Uterus (tissue), 4 donors: Measurements from ENCODE around the gene PGBD5. TPM values are rescaled to one million over a fixed set of nuclear protein-coding genes. Genes with fewer than 3 reads are reported as not detected.

Experiments
- DNase-seq, 2 donors: peaks; one replicate each; pipeline ENCODE4 v3.0.0-alpha.2; 2019 to 2020
- H3K27ac ChIP-seq, 2 donors: fragments of 200-600 bp; sonication (generic); 1 replicate in 1 of 2; 2 replicates in 1 of 2; pipeline ENCODE4 v1.5.1; 2016 to 2018
- H3K27me3 ChIP-seq, 2 donors: fragments of 200-600 bp; sonication (generic); one replicate each; pipeline ENCODE4 v1.5.1; 2018 to 2019; ENCODE audit warnings: control low read depth in 1 of 2
- H3K36me3 ChIP-seq, 2 donors: fragments of 200-600 bp; sonication (generic); one replicate each; pipeline ENCODE4 v1.5.1; 2019; ENCODE audit warnings: control low read depth in 1 of 2
- H3K4me1 ChIP-seq, 2 donors: fragments of 200-600 bp; sonication (generic); one replicate each; pipeline ENCODE4 v1.5.1; 2018 to 2019; ENCODE audit warnings: control low read depth in 1 of 2
- H3K4me3 ChIP-seq, 2 donors: fragments of 200-600 bp; sonication (generic); 1 replicate in 1 of 2; 2 replicates in 1 of 2; pipeline ENCODE4 v1.5.1; 2018 to 2019; ENCODE audit warnings: mild to moderate bottlenecking in 1 of 2
- H3K9me3 ChIP-seq, 2 donors: fragments of 200-600 bp; sonication (generic); one replicate each; pipeline ENCODE4 v1.5.1; 2019; ENCODE audit warnings: control low read depth in 1 of 2
- CTCF ChIP-seq, 4 experiments: fragments of 200-600 bp in 2 of 4; fragments of 450-650 bp in 2 of 4; sonication (generic) in 2 of 4; IDR thresholded peaks; one replicate each; pipeline ENCODE4 v1.5.1; 2016 to 2019; ENCODE audit warnings: antibody characterized with exemption in 4 of 4, mild to moderate bottlenecking in 2 of 4, moderate library complexity in 1 of 4
- POLR2A ChIP-seq, 2 donors: fragments of 450-650 bp; IDR thresholded peaks; one replicate each; pipeline ENCODE4 v1.6.1; 2016; ENCODE audit warnings: antibody characterized with exemption in 2 of 2, mild to moderate bottlenecking in 1 of 2, moderate library complexity in 1 of 2
- intact Hi-C: fragments of 100-400 bp; cut with DNase I; formaldehyde crosslinking; loops from one replicate; pipeline ENCODE4 v1.15.1; 2023; ENCODE audit warnings: low total_unique reads
- total RNA-seq, 4 donors: library from RNA; depleted of rRNA in 3 of 4; stranded (reverse); fragments of >200 nt in 3 of 4; gene quantifications; one replicate each; pipeline versions ENCODE4 v1.1.0 to v1.2.4, GENCODE V29; 2014 to 2023
- donor health status: DM: yes; HTN: yes; CAD: no.

PGBD5 gene
- total RNA-seq, 4 donors from 2014 or later: under 0.01 to 0.69 (median 0.11) TPM

- Histone ChIP-seq H3K36me3 (no peaks in the 10 kb centered on the region), H3K9me3 (no peaks in the 10 kb centered on the region)
Observed at GRCh38 chr1:230398856-230399255, 27.3 kb downstream of the PGBD5 start.

GRCh38 chr1:230396966-230397365 lies 29.2 kb downstream of the PGBD5 start:
- H3K27ac ChIP-seq: no peak overlapping the region
- intact Hi-C loops: no loop called here
- no peaks in the 10 kb centered on the region for H3K36me3 ChIP-seq
- TF ChIP-seq CTCF (IDR thresholded peaks at IDR 0.05): no peak
- TF ChIP-seq POLR2A (IDR thresholded peaks at IDR 0.05): no peak
- no peak for DNase-seq
- H3K4me3 ChIP-seq: no peak overlapping the region
- H3K27me3 ChIP-seq: no peaks in the 10 kb centered on the region
- H3K4me1 ChIP-seq: no peaks in the 10 kb centered on the region
- H3K9me3 ChIP-seq: no peaks in the 10 kb centered on the region

More at GRCh38 chr1:230398856-230399255, 27.3 kb downstream of the PGBD5 start:
- Histone ChIP-seq H3K27me3 (no peaks in the 10 kb centered on the region), H3K27ac (no peak overlapping the region), H3K4me1 (no peaks in the 10 kb centered on the region), H3K4me3 (no peak overlapping the region)
- no peak for DNase-seq
- no peak for TF ChIP-seq CTCF (IDR thresholded peaks at IDR 0.05)
- TF ChIP-seq POLR2A (IDR thresholded peaks at IDR 0.05): no peak
- intact Hi-C loops: no loop called here

GRCh38 chr1:230395932-230396331 lies 30.2 kb downstream of the PGBD5 start:
- intact Hi-C loops: no loop called here
- H3K27me3 ChIP-seq: no peaks in the 10 kb centered on the region

GRCh38 chr1:230394741-230395140 lies 31.4 kb downstream of the PGBD5 start:
- Histone ChIP-seq H3K36me3 (no peaks in the 10 kb centered on the region), H3K27ac (no peak overlapping the region), H3K9me3 (no peaks in the 10 kb centered on the region), H3K4me1 (no peaks in the 10 kb centered on the region), H3K4me3 (no peak overlapping the region), H3K27me3 (no peaks in the 10 kb centered on the region)
- intact Hi-C loops: no loop called here
- no peak for DNase-seq
- no peak for TF ChIP-seq POLR2A (IDR thresholded peaks at IDR 0.05)
- no peak for TF ChIP-seq CTCF (IDR thresholded peaks at IDR 0.05)

More at GRCh38 chr1:230395932-230396331, 30.2 kb downstream of the PGBD5 start:
- no peaks in the 10 kb centered on the region for H3K9me3 ChIP-seq
- no peak for DNase-seq
- H3K4me3 ChIP-seq: no peak overlapping the region
- no peak overlapping the region for H3K27ac ChIP-seq
- no peaks in the 10 kb centered on the region for H3K4me1 ChIP-seq
- TF ChIP-seq POLR2A (IDR thresholded peaks at IDR 0.05) (no peak), CTCF (IDR thresholded peaks at IDR 0.05) (no peak)
- no peaks in the 10 kb centered on the region for H3K36me3 ChIP-seq

- no peaks in the 10 kb centered on the region for H3K4me1 ChIP-seq
- H3K9me3 ChIP-seq: no peaks in the 10 kb centered on the region
- no peak overlapping the region for H3K4me3 ChIP-seq
- no peak overlapping the region for H3K27ac ChIP-seq
- no peak for DNase-seq
- TF ChIP-seq POLR2A (IDR thresholded peaks at IDR 0.05) (no peak), CTCF (IDR thresholded peaks at IDR 0.05) (no peak)
- H3K27me3 ChIP-seq: no peaks in the 10 kb centered on the region
- intact Hi-C loops: no loop called here
- H3K36me3 ChIP-seq: no peaks in the 10 kb centered on the region
Observed at GRCh38 chr1:230394134-230394533, 32.0 kb downstream of the PGBD5 start.
